IMR-90 (cell line): Measurements from ENCODE around the gene TMEM117. TPM values are rescaled to one million over a fixed set of nuclear protein-coding genes. Genes with fewer than 3 reads are reported as not detected.
A peak's percentile ranks its signal among the peaks of the same experiment; 100 is the strongest.

Experiments
- ATAC-seq: fragments of 200-7000 bp; cut with Tn5 transposase; 2 replicates; pipeline ENCODE4 v1.9.1; 2020; ENCODE audit warnings: low read depth, mild to moderate bottlenecking, moderate library complexity
- BruUV-seq: library from RNA; stranded (reverse); fragments of 400-500 nt; replicated peaks from 2 replicates; lab custom pipeline; 2021; lab: Mats Ljungman, UMichigan
- CTCF ChIA-PET: fragments of 300-600 bp; formaldehyde crosslinking; extraction: SDS; loops from one replicate; lab custom pipeline; 2021; ENCODE audit warnings: antibody characterized with exemption; lab: Yijun Ruan, JAX
- POLR2A ChIA-PET: fragments of 300-600 bp; sonication (Branson Sonifier 250); formaldehyde crosslinking; loops from one replicate; lab custom pipeline; 2022; ENCODE audit warnings: antibody characterized with exemption; ENCODE audit not compliant: unreplicated experiment; lab: Charles Lee
- DNase-seq: peaks from one replicate; pipeline ENCODE4 v3.0.0; 2013
- H2AFZ ChIP-seq: replicated peaks from 2 replicates; pipeline ENCODE3; 2013; ENCODE audit warnings: low read length, mild to moderate bottlenecking; ENCODE audit not compliant: poor library complexity
- H2AK5ac ChIP-seq: 2 replicates; pipeline ENCODE4 v1.6.1; 2013; ENCODE audit warnings: low read depth, low read length, inconsistent platforms
- H2AK9ac ChIP-seq: replicated peaks from 2 replicates; pipeline ENCODE3; 2013; ENCODE audit warnings: mild to moderate bottlenecking, low read depth, low read length, moderate library complexity; ENCODE audit not compliant: poor library complexity
- H2BK120ac ChIP-seq: 2 replicates; pipeline ENCODE4 v1.6.1; 2013; ENCODE audit warnings: low read depth, low read length, inconsistent platforms
- H2BK15ac ChIP-seq: 3 replicates; pipeline ENCODE4 v1.6.1; 2013; ENCODE audit warnings: low read depth, low read length, inconsistent platforms
- H2BK20ac ChIP-seq: 2 replicates; pipeline ENCODE4 v1.6.1; 2013; ENCODE audit warnings: low read depth, mild to moderate bottlenecking, inconsistent platforms, low read length, moderate library complexity
- H2BK5ac ChIP-seq: 2 replicates; pipeline ENCODE4 v1.6.1; 2013; ENCODE audit warnings: mild to moderate bottlenecking, low read depth, low read length, inconsistent platforms; ENCODE audit not compliant: poor library complexity, severe bottlenecking
- H3K14ac ChIP-seq: replicated peaks from 2 replicates; pipeline ENCODE4 v1.6.1; 2013; ENCODE audit warnings: low read depth, low read length, inconsistent platforms
- H3K18ac ChIP-seq: 2 replicates; pipeline ENCODE4 v1.6.1; 2013; ENCODE audit warnings: low read depth, low read length, control low read depth
- H3K23ac ChIP-seq: 2 replicates; pipeline ENCODE4 v1.6.1; 2013; ENCODE audit warnings: low read depth, low read length, inconsistent platforms
- H3K27ac ChIP-seq: 2 replicates; pipeline ENCODE4 v1.5.1; 2013; ENCODE audit warnings: mild to moderate bottlenecking, control low read depth, low read length; ENCODE audit not compliant: insufficient read depth
- H3K27me3 ChIP-seq: 2 replicates; pipeline ENCODE4 v1.6.1; 2013; ENCODE audit warnings: low read length; ENCODE audit not compliant: control insufficient read depth, insufficient read depth
- H3K36me3 ChIP-seq: 2 replicates; pipeline ENCODE4 v1.6.1; 2013; ENCODE audit warnings: low read length, mixed read lengths; ENCODE audit not compliant: control insufficient read depth, insufficient read depth
- H3K4ac ChIP-seq: 2 replicates; pipeline ENCODE4 v1.6.1; 2013; ENCODE audit warnings: low read depth, low read length, inconsistent platforms
- H3K4me1 ChIP-seq: 2 replicates; pipeline ENCODE4 v1.6.1; 2013; ENCODE audit warnings: low read length, mixed read lengths; ENCODE audit not compliant: control insufficient read depth, insufficient read depth
- H3K4me2 ChIP-seq: 2 replicates; pipeline ENCODE4 v1.6.1; 2013; ENCODE audit warnings: low read depth, mild to moderate bottlenecking, control low read depth, low read length, moderate library complexity
- H3K4me3 ChIP-seq: 2 replicates; pipeline ENCODE4 v1.5.1; 2013; ENCODE audit warnings: low read depth, mild to moderate bottlenecking, control low read depth, low read length, moderate library complexity; ENCODE audit not compliant: insufficient read depth
- H3K56ac ChIP-seq: 2 replicates; pipeline ENCODE4 v1.6.1; 2013; ENCODE audit warnings: low read length, inconsistent platforms; ENCODE audit not compliant: insufficient read depth; ENCODE audit errors: extremely low read depth
- H3K79me1 ChIP-seq, 2 experiments: 2 replicates each; pipeline ENCODE4 v1.6.1; 2013; ENCODE audit warnings: low read length in 2 of 2, inconsistent platforms in 1 of 2, low read depth in 1 of 2
- H3K9ac ChIP-seq: 2 replicates; pipeline ENCODE4 v1.6.1; 2013; ENCODE audit warnings: low read depth, low read length, control low read depth
- H3K9me1 ChIP-seq: 2 replicates; pipeline ENCODE4 v1.6.1; 2013; ENCODE audit warnings: low read length, inconsistent platforms; ENCODE audit not compliant: insufficient read depth
- H3K9me3 ChIP-seq: 2 replicates; pipeline ENCODE4 v1.6.1; 2013; ENCODE audit warnings: low read length; ENCODE audit not compliant: control insufficient read depth, insufficient read depth
- H4K20me1 ChIP-seq: 2 replicates; pipeline ENCODE4 v1.6.1; 2013; ENCODE audit warnings: low read length, inconsistent platforms; ENCODE audit not compliant: insufficient read depth
- H4K5ac ChIP-seq: 2 replicates; pipeline ENCODE4 v1.6.1; 2013; ENCODE audit warnings: mild to moderate bottlenecking, low read depth, low read length, control low read depth
- H4K8ac ChIP-seq, 2 experiments: 2 replicates each; pipeline ENCODE4 v1.6.1; 2013; ENCODE audit warnings: low read depth in 2 of 2, low read length in 2 of 2, control low read depth in 1 of 2, inconsistent platforms in 1 of 2
- H4K91ac ChIP-seq: 2 replicates; pipeline ENCODE4 v1.6.1; 2013; ENCODE audit warnings: low read depth, low read length, inconsistent platforms; ENCODE audit not compliant: insufficient read depth
- CHD1 ChIP-seq: IDR thresholded peaks from 2 replicates; pipeline ENCODE4 v1.6.1; 2012; ENCODE audit warnings: low read depth, low read length, improper control_type of control experiment
- FOS ChIP-seq: fragments of 150-350 bp; IDR thresholded peaks from 2 replicates; pipeline ENCODE4 v1.6.1; 2016; ENCODE audit warnings: low read depth, low read length
- MAFK ChIP-seq: IDR thresholded peaks from 2 replicates; pipeline ENCODE4 v1.6.1; 2012; ENCODE audit warnings: low read depth, low read length, improper control_type of control experiment
- MAZ ChIP-seq: IDR thresholded peaks from 2 replicates; pipeline ENCODE4 v1.6.1; 2012; ENCODE audit warnings: low read depth, mild to moderate bottlenecking, low read length, improper control_type of control experiment, moderate library complexity, borderline replicate concordance
- POLR2A ChIP-seq: IDR thresholded peaks from 2 replicates; pipeline ENCODE4 v1.6.1; 2012; ENCODE audit warnings: mild to moderate bottlenecking, low read depth, low read length
- RAD21 ChIP-seq: IDR thresholded peaks from 2 replicates; pipeline ENCODE4 v1.6.1; 2012; ENCODE audit warnings: low read length, improper control_type of control experiment
- RFX5 ChIP-seq: IDR thresholded peaks from 2 replicates; pipeline ENCODE4 v1.8.0; 2012; ENCODE audit warnings: low read depth, mild to moderate bottlenecking, low read length, moderate library complexity
- SMC3 ChIP-seq: fragments of 150-350 bp; IDR thresholded peaks from 2 replicates; pipeline ENCODE4 v1.6.1; 2016; ENCODE audit warnings: low read depth, mild to moderate bottlenecking, antibody characterized with exemption, low read length, moderate library complexity
- WGBS, 2 experiments: methylation state at CpG; one replicate each; pipeline versions ENCODE4 v1.1.5 to v1.1.7; 2013; ENCODE audit warnings: missing lambda C conversion rate in 2 of 2; ENCODE audit not compliant: insufficient read length in 1 of 2; ENCODE audit errors: extremely low coverage in 2 of 2; 5-methylcytosine and 5-hydroxymethylcytosine counted together
- dilution Hi-C: fragments of 300-500 bp; cut with HindIII; formaldehyde crosslinking; loops from one replicate; pipeline ENCODE4 v1.14.3; 2018; ENCODE audit warnings: low sequenced_read_pairs; ENCODE audit not compliant: unreplicated experiment
- in situ Hi-C: fragments of 300-500 bp; cut with MboI; formaldehyde crosslinking; loops from 3 replicates; pipeline ENCODE4 v1.14.3; 2019; ENCODE audit warnings: low sequenced_read_pairs, inconsistent platforms, mixed read lengths
- intact Hi-C: fragments of 100-400 bp; cut with micrococcal nuclease; formaldehyde crosslinking; loops from 2 replicates; pipeline ENCODE4 v1.10.0; 2022
- polyA plus RNA-seq, 3 experiments: library from polyadenylated mRNA; depleted of rRNA; stranded (reverse); fragments of >200 nt; gene quantifications; 2 replicates each; pipeline ENCODE4 v1.2.3, GENCODE V29; 2012; ENCODE audit warnings: low replicate concordance in 1 of 3
- total RNA-seq: library from RNA; depleted of rRNA; stranded (reverse); fragments of >200 nt; gene quantifications from 2 replicates; pipeline ENCODE4 v1.2.3, GENCODE V29; 2012
- TF ChIP-seq, protein P1 (sequence below): fragments of 150-350 bp; IDR thresholded peaks from 2 replicates; pipeline ENCODE4 v1.6.1; 2017; ENCODE audit warnings: mild to moderate bottlenecking, antibody characterized with exemption, low read length, low read depth
- TF ChIP-seq, protein P2 (sequence below): fragments of 150-350 bp; IDR thresholded peaks from 2 replicates; pipeline ENCODE4 v1.6.1; 2016; ENCODE audit warnings: low read depth, mild to moderate bottlenecking, low read length, moderate library complexity, borderline replicate concordance

Gene TMEM117
- total and polyA plus RNA-seq, 2 of the 4 experiments (the other 2 are of a cell fraction): 8.7 to 21.0 TPM

DNA sequence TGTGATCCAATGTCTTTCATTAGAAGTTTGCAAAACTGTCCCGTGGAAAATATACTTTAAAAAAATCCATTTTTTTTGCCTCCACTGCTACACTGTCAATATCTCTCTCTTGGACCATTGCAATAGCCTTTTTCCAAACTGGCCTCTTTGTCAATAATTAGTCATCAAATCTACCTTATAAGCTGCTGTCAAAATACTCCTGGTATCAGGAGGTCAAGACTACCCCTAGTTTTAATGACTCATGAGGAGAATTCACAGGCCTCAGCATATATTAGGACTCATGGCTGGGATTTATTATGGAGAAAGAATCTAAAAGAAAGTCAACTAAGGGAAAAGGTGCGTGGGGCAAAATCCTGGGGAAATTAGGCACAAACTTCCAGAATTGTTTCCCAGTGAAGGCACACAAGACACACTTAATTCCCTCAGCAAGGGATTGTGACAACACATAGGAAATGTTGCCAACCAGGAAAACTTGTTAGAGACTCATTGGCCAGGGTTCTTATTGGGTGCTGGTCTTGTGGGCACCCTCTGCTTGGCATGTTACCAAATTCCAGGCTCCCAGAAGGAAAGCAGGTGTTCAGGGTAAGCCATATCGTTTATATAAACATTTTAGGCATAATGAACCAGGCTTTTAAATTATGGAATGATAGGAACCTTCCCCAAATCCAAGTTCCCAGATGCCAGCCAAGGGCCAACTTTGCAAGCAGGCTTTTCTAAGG, 56.1 kb downstream of the TMEM117 start:
- H4K5ac ChIP-seq: no peak overlapping the region
- intact Hi-C loops (no loop called here), dilution Hi-C loops (no loop called here), in situ Hi-C loops (loop anchor here (25.0 kb wide), 1 partner anchor 530 kb away; no protein-coding TSS in a partner anchor)
- H3K9me3 ChIP-seq: no peaks in the 10 kb centered on the region
- no peak overlapping the region for H3K18ac ChIP-seq
- peaks cover 3% of the 10 kb centered on the region for H3K4me1 ChIP-seq
- DNase-seq (peak; percentile 11), ATAC-seq (no peak)
- H3K56ac ChIP-seq: no peak overlapping the region
- no peak overlapping the region for H3K14ac ChIP-seq
- no peaks in the 10 kb centered on the region for H3K27me3 ChIP-seq
- no TSS peak for BruUV-seq
- no peak overlapping the region for H2BK20ac ChIP-seq
- H2AK9ac ChIP-seq: no peak overlapping the region
- TF ChIP-seq, protein P1, sequence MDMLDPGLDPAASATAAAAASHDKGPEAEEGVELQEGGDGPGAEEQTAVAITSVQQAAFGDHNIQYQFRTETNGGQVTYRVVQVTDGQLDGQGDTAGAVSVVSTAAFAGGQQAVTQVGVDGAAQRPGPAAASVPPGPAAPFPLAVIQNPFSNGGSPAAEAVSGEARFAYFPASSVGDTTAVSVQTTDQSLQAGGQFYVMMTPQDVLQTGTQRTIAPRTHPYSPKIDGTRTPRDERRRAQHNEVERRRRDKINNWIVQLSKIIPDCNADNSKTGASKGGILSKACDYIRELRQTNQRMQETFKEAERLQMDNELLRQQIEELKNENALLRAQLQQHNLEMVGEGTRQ: no peak
- TF ChIP-seq, protein P2, sequence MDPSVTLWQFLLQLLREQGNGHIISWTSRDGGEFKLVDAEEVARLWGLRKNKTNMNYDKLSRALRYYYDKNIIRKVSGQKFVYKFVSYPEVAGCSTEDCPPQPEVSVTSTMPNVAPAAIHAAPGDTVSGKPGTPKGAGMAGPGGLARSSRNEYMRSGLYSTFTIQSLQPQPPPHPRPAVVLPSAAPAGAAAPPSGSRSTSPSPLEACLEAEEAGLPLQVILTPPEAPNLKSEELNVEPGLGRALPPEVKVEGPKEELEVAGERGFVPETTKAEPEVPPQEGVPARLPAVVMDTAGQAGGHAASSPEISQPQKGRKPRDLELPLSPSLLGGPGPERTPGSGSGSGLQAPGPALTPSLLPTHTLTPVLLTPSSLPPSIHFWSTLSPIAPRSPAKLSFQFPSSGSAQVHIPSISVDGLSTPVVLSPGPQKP: no peak
- TF ChIP-seq FOS (no peak), CHD1 (no peak), RAD21 (no peak), MAFK (no peak), POLR2A (no peak), RFX5 (no peak), MAZ (no peak), SMC3 (no peak)
- POLR2A ChIA-PET: no interaction called here
- no peak overlapping the region for H2AFZ ChIP-seq
- peaks cover 4% of the 10 kb centered on the region; the same call in 1 of the 2 replicates for H3K9me1 ChIP-seq
- H2BK120ac ChIP-seq: no peak overlapping the region
- H2BK15ac ChIP-seq: no peak overlapping the region
- H4K20me1 ChIP-seq: no peaks in the 10 kb centered on the region
- no peaks in the 10 kb centered on the region for H3K36me3 ChIP-seq
- 100% methylated on average over 1 of the region's 3 CpGs; no CpG with 5 or more reads in 1 of the 2 experiments for WGBS, 2 experiments
- H3K23ac ChIP-seq: no peak overlapping the region
- H3K27ac ChIP-seq: no peak overlapping the region
- no peak overlapping the region for H2AK5ac ChIP-seq
- no peak overlapping the region for H4K91ac ChIP-seq
- no peak overlapping the region for H3K4me3 ChIP-seq
- peaks cover 0 to 3% of the 10 kb centered on the region in 2 experiments; a peak in 1 of 4 replicates for H3K79me1 ChIP-seq
- H3K4ac ChIP-seq: no peak overlapping the region
- no peak overlapping the region for H3K4me2 ChIP-seq
- H4K8ac ChIP-seq: no peak overlapping the region
- CTCF ChIA-PET: no interaction called here
- H3K9ac ChIP-seq: no peak overlapping the region
- no peak overlapping the region for H2BK5ac ChIP-seq
